Spleen (tissue), 11 donors: ENCODE results near the gene PDZD8. TPM values are rescaled to one million over a fixed set of nuclear protein-coding genes. Genes with fewer than 3 reads are reported as not detected.

Source experiments
- DNase-seq: peaks from one replicate; pipeline ENCODE4 v3.0.0-alpha.2; 2020
- H3K27ac ChIP-seq, 8 donors: fragments of 200-600 bp; sonication (generic) in 7 of 8; 1 replicate in 4 of 8; 2 replicates in 4 of 8; pipeline versions ENCODE4 v1.5.0 to v1.8.0; 2016 to 2021; ENCODE audit warnings: inconsistent platforms in 4 of 8, mild to moderate bottlenecking in 4 of 8, moderate library complexity in 1 of 8
- H3K27me3 ChIP-seq, 7 donors: fragments of 200-600 bp; sonication (generic) in 6 of 7; replicated peaks in 1 of 7; 1 replicate in 4 of 7; 2 replicates in 3 of 7; pipeline versions ENCODE4 v1.5.0 to v1.8.0; 2016 to 2021; ENCODE audit warnings: inconsistent platforms in 3 of 7, mild to moderate bottlenecking in 1 of 7
- H3K36me3 ChIP-seq, 6 donors: fragments of 200-600 bp; sonication (generic) in 5 of 6; 1 replicate in 4 of 6; 2 replicates in 2 of 6; pipeline versions ENCODE4 v1.5.0 to v1.8.0; 2016 to 2021; ENCODE audit warnings: inconsistent platforms in 2 of 6
- H3K4me1 ChIP-seq, 6 donors: fragments of 200-600 bp; sonication (generic) in 5 of 6; 1 replicate in 3 of 6; 2 replicates in 3 of 6; pipeline versions ENCODE4 v1.5.0 to v1.8.0; 2016 to 2021; ENCODE audit warnings: inconsistent platforms in 3 of 6
- H3K4me3 ChIP-seq, 8 donors: fragments of 200-600 bp; sonication (generic) in 7 of 8; 1 replicate in 4 of 8; 2 replicates in 4 of 8; pipeline versions ENCODE4 v1.5.0 to v1.8.0; 2016 to 2021; ENCODE audit warnings: inconsistent platforms in 4 of 8, mild to moderate bottlenecking in 4 of 8, moderate library complexity in 2 of 8
- H3K9me3 ChIP-seq, 8 donors: fragments of 200-600 bp; sonication (generic) in 7 of 8; 1 replicate in 4 of 8; 2 replicates in 4 of 8; pipeline versions ENCODE4 v1.5.0 to v1.8.0; 2016 to 2021; ENCODE audit warnings: inconsistent platforms in 4 of 8
- CTCF ChIP-seq, 11 experiments: fragments of 200-600 bp in 7 of 11; fragments of 450-650 bp in 4 of 11; sonication (generic) in 4 of 11; IDR thresholded peaks in 8 of 11; conservative IDR thresholded peaks in 3 of 11; 1 replicate in 7 of 11; 2 replicates in 4 of 11; pipeline versions ENCODE4 v1.4.0 to v1.8.0; 2016 to 2021; ENCODE audit warnings: antibody characterized with exemption in 11 of 11, inconsistent platforms in 4 of 11, mild to moderate bottlenecking in 1 of 11
- POLR2A ChIP-seq, 3 donors: fragments of 450-650 bp; IDR thresholded peaks; one replicate each; pipeline ENCODE4 v1.5.1; 2017; ENCODE audit warnings: antibody characterized with exemption in 3 of 3, mild to moderate bottlenecking in 1 of 3
- POLR2AphosphoS5 ChIP-seq, 3 donors: sonication (generic); formaldehyde crosslinking; IDR thresholded peaks; one replicate each; pipeline ENCODE4 v1.5.1; 2017; ENCODE audit warnings: antibody characterized with exemption in 3 of 3
- WGBS, 5 donors: extraction: QIAGEN DNeasy Blood & Tissue Kit in 3 of 5; methylation state at CpG; one replicate each; pipeline versions ENCODE4 v1.1.5 to v1.1.7; 2013 to 2018; 5-methylcytosine and 5-hydroxymethylcytosine counted together
- intact Hi-C: fragments of 100-400 bp; cut with DNase I; formaldehyde crosslinking; loops from one replicate; pipeline ENCODE4 v1.15.0; 2023; ENCODE audit warnings: low total_unique reads
- polyA plus RNA-seq, 3 donors: library from polyadenylated mRNA; stranded (reverse); fragments of 200-250 nt; gene quantifications; one replicate each; pipeline ENCODE4 v1.2.1, GENCODE V29; 2013
- total RNA-seq, 7 donors: library from RNA; depleted of rRNA in 3 of 7; stranded (reverse); fragments of >200 nt in 3 of 7; fragmentation: NEBNext Ultra II Directional in 4 of 7; extraction: Animal tissue kit (Norgen Biotek cat#: 25700) in 4 of 7; gene quantifications; one replicate each; pipeline versions ENCODE4 v1.1.0 to v1.2.1, GENCODE V29; 2016 to 2021
- donor health status: healthy with polysubstance abuse.
- donor health status: DM: no; HTN: no; CAD: no; lungs with moderate emphysema.
- donor health status: DM: no; HTN: no; CAD: no.
- donor health status: Bipolar disorder and iron deficiency.
- donor health status: healthy.
- donor health status: DM: no; HTN: no; CAD: no.
- donor health status: DM: yes; HTN: yes; CAD: no.

Gene PDZD8
- total and polyA plus RNA-seq, 10 donors, result 0.91 to 119 (median 26.5) TPM

GRCh38 chr10:117363028-117363427 lies 12.2 kb downstream of the PDZD8 start:
- DNase-seq, result no peak
- H3K36me3 ChIP-seq, result no peaks in the 10 kb centered on the region
- H3K9me3 ChIP-seq, result no peaks in the 10 kb centered on the region
- no peak overlapping the region for H3K27ac ChIP-seq
- H3K27me3 ChIP-seq, result no peaks in the 10 kb centered on the region
- intact Hi-C loops, result no loop called here
- H3K4me3 ChIP-seq, result no peak overlapping the region
- TF ChIP-seq POLR2A (IDR thresholded peaks at IDR 0.05) (no peak), POLR2AphosphoS5 (IDR thresholded peaks at IDR 0.05) (no peak), CTCF (IDR thresholded peaks at IDR 0.05 in 8 of 11, conservative IDR thresholded peaks at IDR 0.05 in 3 of 11) (no peak)
- peaks cover 6 to 83% (median 45%) of the 10 kb centered on the region in 6 donors for H3K4me1 ChIP-seq
- WGBS, 5 donors, result 35 to 63% (median 51%) methylated on average over 2 of the region's 2 CpGs

GRCh38 chr10:117362313-117362712 lies 12.9 kb downstream of the PDZD8 start:
- TF ChIP-seq POLR2AphosphoS5 (IDR thresholded peaks at IDR 0.05), result no peak
- no peak for TF ChIP-seq CTCF (IDR thresholded peaks at IDR 0.05 in 8 of 11, conservative IDR thresholded peaks at IDR 0.05 in 3 of 11)
- no peak for TF ChIP-seq POLR2A (IDR thresholded peaks at IDR 0.05)

DNA sequence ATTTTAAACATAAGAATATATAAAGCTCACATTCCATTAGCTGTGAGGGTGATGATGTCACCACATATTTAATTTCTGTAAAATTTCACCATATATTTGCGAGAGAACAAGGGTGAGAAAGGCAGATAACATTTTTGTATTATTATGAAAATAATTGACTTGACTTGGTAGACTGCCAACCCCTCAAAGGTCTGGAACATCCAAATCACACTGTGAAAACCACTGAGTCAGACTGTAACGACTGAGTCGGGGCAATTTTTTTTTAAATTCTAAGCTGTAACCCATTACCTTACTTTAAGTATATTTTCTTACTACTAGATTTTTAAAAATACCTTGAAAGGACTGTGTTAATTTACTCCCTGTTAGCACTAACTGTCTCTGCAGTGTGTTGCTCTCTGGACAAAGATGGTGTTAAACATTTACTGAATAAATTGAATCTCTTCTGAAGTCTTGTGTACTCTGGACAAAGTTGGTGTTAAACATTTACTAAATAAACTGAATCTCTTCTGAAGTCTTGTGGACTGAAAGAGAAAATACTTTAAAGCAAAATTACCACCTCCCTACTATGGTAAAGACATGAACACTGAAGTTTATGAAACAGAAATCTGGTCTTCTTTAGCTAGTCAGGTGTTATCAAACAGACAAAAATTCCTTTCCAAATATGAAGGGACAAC lies 14.1 kb downstream of the PDZD8 start:
- H3K27me3 ChIP-seq, result no peaks in the 10 kb centered on the region
- TF ChIP-seq CTCF (IDR thresholded peaks at IDR 0.05 in 8 of 11, conservative IDR thresholded peaks at IDR 0.05 in 3 of 11) (no peak), POLR2A (IDR thresholded peaks at IDR 0.05) (no peak), POLR2AphosphoS5 (IDR thresholded peaks at IDR 0.05) (no peak)
- 45 to 77% (median 60%) methylated on average over 3 of the region's 3 CpGs for WGBS, 5 donors
- H3K4me3 ChIP-seq, result no peak overlapping the region
- H3K9me3 ChIP-seq, result no peaks in the 10 kb centered on the region
- no peaks in the 10 kb centered on the region for H3K36me3 ChIP-seq
- no peak for DNase-seq
- intact Hi-C loops, result no loop called here
- peaks cover 6 to 74% (median 41%) of the 10 kb centered on the region in 6 donors for H3K4me1 ChIP-seq
- no peak overlapping the region for H3K27ac ChIP-seq

More at GRCh38 chr10:117362313-117362712, 12.9 kb downstream of the PDZD8 start:
- Histone ChIP-seq H3K9me3 (no peaks in the 10 kb centered on the region), H3K36me3 (no peaks in the 10 kb centered on the region), H3K27ac (no peak overlapping the region), H3K4me1 (peaks cover 6 to 76% (median 41%) of the 10 kb centered on the region in 6 donors), H3K27me3 (no peaks in the 10 kb centered on the region), H3K4me3 (no peak overlapping the region)
- intact Hi-C loops, result no loop called here
- DNase-seq, result no peak

- DNase-seq, result no peak
- no peaks in the 10 kb centered on the region for H3K27me3 ChIP-seq
- 69 to 94% (median 72%) methylated on average over 1 of the region's 1 CpG for WGBS, 5 donors
- no peak overlapping the region for H3K4me3 ChIP-seq
- no peak for TF ChIP-seq CTCF (IDR thresholded peaks at IDR 0.05 in 8 of 11, conservative IDR thresholded peaks at IDR 0.05 in 3 of 11)
- no peak for TF ChIP-seq POLR2A (IDR thresholded peaks at IDR 0.05)
- TF ChIP-seq POLR2AphosphoS5 (IDR thresholded peaks at IDR 0.05), result no peak
- H3K27ac ChIP-seq, result no peak overlapping the region
- no peaks in the 10 kb centered on the region for H3K9me3 ChIP-seq
- peaks cover 6 to 72% (median 42%) of the 10 kb centered on the region in 6 donors for H3K4me1 ChIP-seq
- intact Hi-C loops, result no loop called here
- no peaks in the 10 kb centered on the region for H3K36me3 ChIP-seq
Observed at GRCh38 chr10:117360016-117360415, 15.2 kb downstream of the PDZD8 start.
